Natural killer cell treated with Interleukin-12 subunit alpha and Interleukin-12 subunit beta and Interleukin-15 and Interleukin-18, amount 100 ng/mL, for 72 hours (primary cell): ENCODE data around the gene NUF2. TPM values are rescaled to one million over a fixed set of nuclear protein-coding genes. Genes with fewer than 3 reads are reported as not detected.

Experiments used
- ATAC-seq, 2 donors: fragments of 150-1000 bp; cut with Tn5 transposase in 1 of 2; sonication (Bioruptor Pico), chemical (Tn5 transposase) in 1 of 2; 2 replicates each; pipeline ENCODE4 v1.10.0; 2021
- DNase-seq: peaks from one replicate; pipeline ENCODE4 v3.0.0; 2022; ENCODE audit warnings: low spot score
- H3K27ac Mint-ChIP-seq, 2 donors: 1 replicate in 1 of 2; 2 replicates in 1 of 2; pipeline ENCODE4 v1.8.0; 2022; ENCODE audit warnings: mixed read lengths in 2 of 2, mild to moderate bottlenecking in 1 of 2, moderate library complexity in 1 of 2
- H3K27me3 Mint-ChIP-seq, 2 donors: 1 replicate in 1 of 2; 2 replicates in 1 of 2; pipeline ENCODE4 v1.8.0; 2022; ENCODE audit warnings: mixed read lengths in 2 of 2
- H3K36me3 Mint-ChIP-seq: one replicate; pipeline ENCODE4 v1.8.0; 2022; ENCODE audit warnings: mixed read lengths
- H3K4me1 Mint-ChIP-seq, 2 donors: 1 replicate in 1 of 2; 2 replicates in 1 of 2; pipeline ENCODE4 v1.8.0; 2022; ENCODE audit warnings: low read depth in 2 of 2, mixed read lengths in 2 of 2, mild to moderate bottlenecking in 1 of 2
- H3K4me3 Mint-ChIP-seq: one replicate; pipeline ENCODE4 v1.8.0; 2022; ENCODE audit warnings: mixed read lengths
- H3K9me3 Mint-ChIP-seq: 2 replicates; pipeline ENCODE4 v1.8.0; 2022; ENCODE audit warnings: mixed read lengths
- total RNA-seq, 2 donors: library from RNA; stranded (reverse); gene quantifications; one replicate each; pipeline ENCODE4 v1.2.3, GENCODE V29; 2022

NUF2 gene
- total RNA-seq, 2 donors from 2014 or later, result 26.7 to 52.2 TPM

DNA sequence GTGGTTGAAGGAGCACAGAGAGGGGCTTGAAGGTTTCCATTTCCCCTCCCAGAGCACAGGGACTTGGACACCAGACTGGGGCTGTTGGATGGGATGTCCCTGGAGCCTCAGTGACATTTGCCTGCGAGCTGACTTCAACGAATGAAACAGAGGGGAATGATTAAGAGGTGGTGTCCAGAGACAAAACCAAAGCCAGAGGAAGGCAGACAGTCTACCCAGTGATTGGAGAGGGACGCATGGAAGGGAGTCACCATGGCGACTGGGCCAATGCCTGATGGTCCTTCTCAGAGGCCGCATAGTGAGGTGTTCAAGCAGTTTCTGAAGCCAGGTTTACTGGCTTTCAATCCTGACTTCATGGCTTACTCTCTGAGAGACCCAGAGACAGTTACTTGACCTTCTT is 77.2 kb downstream of the NUF2 start:
- H3K4me1 Mint-ChIP-seq, result no peaks in the 10 kb centered on the region
- DNase-seq, result no peak
- peaks cover 21 to 33% of the 10 kb centered on the region in 2 donors for H3K27me3 Mint-ChIP-seq
- H3K4me3 Mint-ChIP-seq, result no peak overlapping the region
- no peak overlapping the region for H3K27ac Mint-ChIP-seq
- no peaks in the 10 kb centered on the region for H3K9me3 Mint-ChIP-seq
- no peaks in the 10 kb centered on the region for H3K36me3 Mint-ChIP-seq
- ATAC-seq, result peak in 1 of 2 donors; percentile 17

DNA sequence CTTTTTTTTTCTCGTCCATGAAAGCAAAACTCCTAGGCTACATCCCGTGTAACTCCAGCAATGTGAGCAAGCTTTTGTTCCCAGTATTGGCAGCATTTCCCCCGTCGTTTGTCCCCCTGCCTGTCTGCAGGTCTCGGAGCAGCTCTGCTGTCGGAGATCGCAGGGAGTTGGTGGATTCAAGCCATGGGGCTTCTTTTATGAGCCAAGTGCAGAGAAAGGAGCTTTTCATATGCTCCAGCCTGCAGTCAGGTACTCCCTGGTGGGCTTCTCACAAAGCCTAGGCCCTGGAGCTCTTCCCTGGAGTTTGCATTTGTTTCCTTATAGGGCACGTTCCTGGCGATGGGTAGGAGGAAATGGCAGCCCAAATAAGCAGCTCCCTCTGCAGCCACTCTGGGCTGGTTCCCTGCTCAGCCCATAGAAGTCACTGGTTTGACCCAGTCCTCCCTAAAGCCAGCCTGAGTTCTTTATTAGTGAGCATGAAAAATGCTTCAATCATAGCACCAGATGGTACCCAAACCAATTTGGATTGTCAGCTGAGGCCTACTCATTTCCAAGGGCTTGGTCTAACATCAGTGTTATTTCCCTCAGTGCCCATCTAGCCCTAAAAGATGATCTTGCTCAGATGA is 78.3 kb downstream of the NUF2 start:
- DNase-seq, result no peak
- Mint-ChIP-seq H3K4me3 (no peak overlapping the region), H3K9me3 (no peaks in the 10 kb centered on the region)

DNA sequence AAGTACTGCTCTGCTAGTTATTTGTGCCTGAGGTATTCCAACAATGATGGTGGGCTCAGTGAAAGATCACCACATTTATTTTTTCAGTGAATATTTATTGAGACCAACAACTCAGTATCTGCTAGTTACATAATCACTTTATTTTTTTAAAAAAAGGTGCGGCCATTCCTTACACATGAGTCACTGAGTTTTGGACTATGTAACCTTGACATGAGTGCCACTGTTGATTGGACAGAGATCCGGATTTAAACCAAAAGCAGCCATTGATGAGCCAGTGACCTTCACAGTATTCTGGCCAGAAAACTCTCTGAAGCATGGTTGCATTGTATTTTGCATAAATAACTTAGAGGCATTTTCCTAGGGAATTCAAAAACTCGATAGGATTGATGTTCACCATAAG is 79.5 kb downstream of the NUF2 start:
- Mint-ChIP-seq H3K36me3 (no peaks in the 10 kb centered on the region), H3K27me3 (peaks cover 17 to 29% of the 10 kb centered on the region in 2 donors), H3K4me3 (no peak overlapping the region), H3K9me3 (no peaks in the 10 kb centered on the region), H3K27ac (no peak overlapping the region), H3K4me1 (no peaks in the 10 kb centered on the region)
- ATAC-seq, result no peak
- no peak for DNase-seq

More for the DNA sequence above, 78.3 kb downstream of the NUF2 start:
- no peak for ATAC-seq
- H3K4me1 Mint-ChIP-seq, result no peaks in the 10 kb centered on the region
- H3K27ac Mint-ChIP-seq, result no peak overlapping the region
- H3K27me3 Mint-ChIP-seq, result peaks cover 17 to 29% of the 10 kb centered on the region in 2 donors
- H3K36me3 Mint-ChIP-seq, result no peaks in the 10 kb centered on the region

Other genes with a start within 250 kb of the NUF2 start
- 1 to 10 TPM in 1 of 2 donors, under 1 TPM in 1; 0.95 to 1.2 TPM for gene RGS5, start 119.0 kb upstream of the NUF2 start, total RNA-seq